Natural killer cell treated with Interleukin-12 subunit alpha and Interleukin-12 subunit beta and Interleukin-15 and Interleukin-18, amount 100 ng/mL, for 72 hours (primary cell): ENCODE measurements around the gene ATP8A2. TPM values are rescaled to one million over a fixed set of nuclear protein-coding genes. Genes with fewer than 3 reads are reported as not detected.

Source experiments
- ATAC-seq, 2 donors: fragments of 150-1000 bp; cut with Tn5 transposase in 1 of 2; sonication (Bioruptor Pico), chemical (Tn5 transposase) in 1 of 2; 2 replicates each; pipeline ENCODE4 v1.10.0; 2021
- DNase-seq: peaks from one replicate; pipeline ENCODE4 v3.0.0; 2022; ENCODE audit warnings: low spot score
- H3K27ac Mint-ChIP-seq, 2 donors: 1 replicate in 1 of 2; 2 replicates in 1 of 2; pipeline ENCODE4 v1.8.0; 2022; ENCODE audit warnings: mixed read lengths in 2 of 2, mild to moderate bottlenecking in 1 of 2, moderate library complexity in 1 of 2
- H3K27me3 Mint-ChIP-seq, 2 donors: 1 replicate in 1 of 2; 2 replicates in 1 of 2; pipeline ENCODE4 v1.8.0; 2022; ENCODE audit warnings: mixed read lengths in 2 of 2
- H3K36me3 Mint-ChIP-seq: one replicate; pipeline ENCODE4 v1.8.0; 2022; ENCODE audit warnings: mixed read lengths
- H3K4me1 Mint-ChIP-seq, 2 donors: 1 replicate in 1 of 2; 2 replicates in 1 of 2; pipeline ENCODE4 v1.8.0; 2022; ENCODE audit warnings: low read depth in 2 of 2, mixed read lengths in 2 of 2, mild to moderate bottlenecking in 1 of 2
- H3K4me3 Mint-ChIP-seq: one replicate; pipeline ENCODE4 v1.8.0; 2022; ENCODE audit warnings: mixed read lengths
- H3K9me3 Mint-ChIP-seq: 2 replicates; pipeline ENCODE4 v1.8.0; 2022; ENCODE audit warnings: mixed read lengths
- total RNA-seq, 2 donors: library from RNA; stranded (reverse); gene quantifications; one replicate each; pipeline ENCODE4 v1.2.3, GENCODE V29; 2022

The ATP8A2 gene
- total RNA-seq, 2 donors from 2014 or later: 0.10 to 0.14 TPM

DNA sequence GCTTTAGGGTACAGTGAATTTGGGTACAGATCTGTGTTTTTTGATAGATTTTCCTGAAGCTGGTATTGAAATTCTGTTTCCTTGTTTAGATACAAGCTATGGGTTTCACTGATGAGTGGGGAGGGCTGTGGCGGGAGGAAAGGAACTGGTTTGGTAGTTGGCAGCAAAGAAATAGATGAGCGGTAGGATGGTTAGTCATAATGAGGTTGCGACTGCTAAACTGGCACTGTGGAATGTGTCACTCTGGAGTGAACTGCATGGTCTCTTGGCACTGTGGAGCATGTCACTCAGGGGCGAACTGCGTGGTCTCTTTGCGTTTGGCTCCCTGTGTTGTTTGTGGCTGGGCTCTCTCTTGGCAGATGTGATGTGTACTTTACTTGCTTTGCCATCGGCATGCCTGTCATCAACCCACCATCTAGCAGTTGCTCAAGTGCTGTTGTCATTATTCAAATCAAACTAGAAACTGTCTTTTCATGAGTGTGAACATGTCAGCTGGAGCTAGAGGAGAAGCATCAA is 82.1 kb downstream of the ATP8A2 start:
- Mint-ChIP-seq H3K4me1 (no peaks in the 10 kb centered on the region), H3K9me3 (no peaks in the 10 kb centered on the region), H3K36me3 (no peaks in the 10 kb centered on the region), H3K4me3 (no peak overlapping the region), H3K27me3 (peaks cover 8 to 24% of the 10 kb centered on the region in 2 donors), H3K27ac (no peak overlapping the region)
- ATAC-seq (no peak), DNase-seq (no peak)

GRCh38 chr13:25455146-25455545 is 83.4 kb downstream of the ATP8A2 start:
- H3K4me3 Mint-ChIP-seq: no peak overlapping the region

GRCh38 chr13:25457566-25457965 is 85.8 kb downstream of the ATP8A2 start:
- no peak for DNase-seq
- H3K4me1 Mint-ChIP-seq: no peaks in the 10 kb centered on the region

More at GRCh38 chr13:25455146-25455545, 83.4 kb downstream of the ATP8A2 start:
- ATAC-seq (no peak), DNase-seq (no peak)
- H3K36me3 Mint-ChIP-seq: no peaks in the 10 kb centered on the region
- H3K9me3 Mint-ChIP-seq: peaks cover 4% of the 10 kb centered on the region
- H3K27me3 Mint-ChIP-seq: peaks cover 13 to 24% of the 10 kb centered on the region in 2 donors
- no peak overlapping the region for H3K27ac Mint-ChIP-seq
- no peaks in the 10 kb centered on the region for H3K4me1 Mint-ChIP-seq

DNA sequence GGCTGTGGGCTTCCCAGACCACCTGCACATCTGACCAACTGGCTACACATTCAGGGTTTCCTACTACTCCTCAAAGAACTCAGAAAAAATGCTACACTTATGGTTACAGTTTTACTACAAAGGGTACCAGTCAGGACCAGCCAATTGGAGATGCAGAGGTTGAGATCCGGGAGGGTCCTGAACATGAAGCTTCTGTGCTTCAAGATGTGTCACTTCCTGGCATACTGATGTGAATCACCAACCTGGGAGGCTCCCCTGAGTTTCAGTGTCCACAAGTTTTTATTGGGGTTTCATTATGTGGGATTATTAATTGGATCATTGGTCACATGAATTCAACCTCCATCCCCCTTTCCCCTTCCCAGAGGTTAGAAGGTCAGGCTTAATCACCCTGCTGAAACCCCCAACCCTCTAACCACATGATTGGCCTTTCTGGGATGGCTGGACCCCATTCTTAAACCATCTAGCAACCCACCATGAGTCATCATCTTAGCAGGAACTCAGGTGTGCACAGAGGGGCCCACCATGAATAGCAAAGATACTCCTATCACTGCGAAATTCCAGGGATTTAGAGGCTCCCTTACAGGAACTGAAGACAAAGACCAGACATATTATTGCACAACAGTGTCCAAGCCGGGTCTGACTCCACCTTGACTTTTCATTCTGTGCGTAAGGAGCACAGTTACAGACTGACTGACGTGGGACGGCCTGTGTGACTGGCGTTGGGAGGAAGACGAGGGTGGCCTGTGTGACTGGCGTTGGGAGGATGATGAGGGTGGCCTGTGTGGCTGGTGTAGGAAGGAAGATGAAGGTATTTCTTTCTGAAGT is 90.7 kb downstream of the ATP8A2 start:
- H3K4me1 Mint-ChIP-seq: no peaks in the 10 kb centered on the region
- H3K9me3 Mint-ChIP-seq: peaks cover 4% of the 10 kb centered on the region
- no peak overlapping the region for H3K4me3 Mint-ChIP-seq
- H3K36me3 Mint-ChIP-seq: no peaks in the 10 kb centered on the region
- no peak for ATAC-seq
- no peak overlapping the region for H3K27ac Mint-ChIP-seq
- no peak for DNase-seq
- peaks cover 23 to 44% of the 10 kb centered on the region in 2 donors for H3K27me3 Mint-ChIP-seq

More at GRCh38 chr13:25457566-25457965, 85.8 kb downstream of the ATP8A2 start:
- Mint-ChIP-seq H3K4me3 (no peak overlapping the region), H3K36me3 (no peaks in the 10 kb centered on the region), H3K9me3 (peaks cover 4% of the 10 kb centered on the region), H3K27me3 (peaks cover 13 to 30% of the 10 kb centered on the region in 2 donors), H3K27ac (no peak overlapping the region)
- no peak for ATAC-seq

- no peak for DNase-seq
- H3K36me3 Mint-ChIP-seq: no peaks in the 10 kb centered on the region
- H3K27ac Mint-ChIP-seq: no peak overlapping the region
- H3K9me3 Mint-ChIP-seq: peaks cover 4% of the 10 kb centered on the region
- no peaks in the 10 kb centered on the region for H3K4me1 Mint-ChIP-seq
- ATAC-seq: no peak
- peaks cover 28 to 44% of the 10 kb centered on the region in 2 donors for H3K27me3 Mint-ChIP-seq
- no peak overlapping the region for H3K4me3 Mint-ChIP-seq
Observed at GRCh38 chr13:25463496-25463895, 91.7 kb downstream of the ATP8A2 start.

DNA sequence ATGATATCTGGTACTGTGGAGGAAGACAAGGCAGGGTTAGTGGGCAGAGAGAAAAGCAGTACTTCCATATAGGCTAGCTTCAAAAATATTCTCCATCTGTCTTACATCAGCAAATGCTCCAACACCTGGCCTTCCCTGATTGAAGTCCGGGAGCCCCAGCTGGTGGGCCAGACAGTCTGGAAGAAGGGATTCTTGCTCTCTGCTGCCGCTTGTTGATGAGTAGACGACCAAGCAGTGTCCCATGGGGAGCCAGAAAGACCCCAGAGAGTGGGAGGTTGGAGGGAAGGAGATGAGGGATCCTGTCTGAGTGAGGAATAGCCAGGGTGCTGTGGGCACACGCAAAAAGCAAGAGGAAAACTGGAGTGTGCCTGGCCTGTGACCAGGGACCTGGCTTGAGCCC is 95.1 kb downstream of the ATP8A2 start:
- H3K9me3 Mint-ChIP-seq: peaks cover 3% of the 10 kb centered on the region
- peaks cover 4% of the 10 kb centered on the region for H3K36me3 Mint-ChIP-seq
- ATAC-seq (no peak), DNase-seq (no peak)
- H3K27ac Mint-ChIP-seq: no peak overlapping the region
- H3K4me1 Mint-ChIP-seq: peaks cover 3 to 4% of the 10 kb centered on the region in 2 donors
- peaks cover 35 to 53% of the 10 kb centered on the region in 2 donors for H3K27me3 Mint-ChIP-seq
- no peak overlapping the region for H3K4me3 Mint-ChIP-seq

- Mint-ChIP-seq H3K27ac (no peak overlapping the region), H3K36me3 (peaks cover 4% of the 10 kb centered on the region), H3K9me3 (peaks cover 3% of the 10 kb centered on the region), H3K27me3 (peaks cover 33 to 50% of the 10 kb centered on the region in 2 donors), H3K4me3 (no peak overlapping the region), H3K4me1 (peaks cover 3 to 4% of the 10 kb centered on the region in 2 donors)
- peak; percentile 46 to 67 for ATAC-seq
- DNase-seq: no peak
Observed at GRCh38 chr13:25468325-25469168, 96.8 kb downstream of the ATP8A2 start.

GRCh38 chr13:25469169-25469525 is 97.4 kb downstream of the ATP8A2 start:
- DNase-seq (no peak), ATAC-seq (peak in 1 of 2 donors; percentile 13)
- H3K27me3 Mint-ChIP-seq: peaks cover 33 to 44% of the 10 kb centered on the region in 2 donors
- H3K36me3 Mint-ChIP-seq: peaks cover 4% of the 10 kb centered on the region
- H3K4me3 Mint-ChIP-seq: no peak overlapping the region
- peaks cover 3% of the 10 kb centered on the region for H3K9me3 Mint-ChIP-seq
- peaks cover 3 to 4% of the 10 kb centered on the region in 2 donors for H3K4me1 Mint-ChIP-seq
- no peak overlapping the region for H3K27ac Mint-ChIP-seq

- H3K36me3 Mint-ChIP-seq: peaks cover 4% of the 10 kb centered on the region
- H3K4me3 Mint-ChIP-seq: no peak overlapping the region
- DNase-seq: no peak
- H3K9me3 Mint-ChIP-seq: peaks cover 3% of the 10 kb centered on the region
- H3K27ac Mint-ChIP-seq: no peak overlapping the region
- ATAC-seq: no peak
- H3K4me1 Mint-ChIP-seq: peaks cover 3 to 4% of the 10 kb centered on the region in 2 donors
- H3K27me3 Mint-ChIP-seq: peaks cover 16 to 31% of the 10 kb centered on the region in 2 donors
Observed at GRCh38 chr13:25473864-25474263, 102.1 kb downstream of the ATP8A2 start.

GRCh38 chr13:25478186-25478585 is 106.4 kb downstream of the ATP8A2 start:
- H3K4me3 Mint-ChIP-seq: no peak overlapping the region
- no peaks in the 10 kb centered on the region for H3K9me3 Mint-ChIP-seq
- no peak for DNase-seq
- ATAC-seq: no peak
- H3K27ac Mint-ChIP-seq: no peak overlapping the region
- H3K4me1 Mint-ChIP-seq: no peaks in the 10 kb centered on the region
- no peaks in the 10 kb centered on the region for H3K36me3 Mint-ChIP-seq
- peaks cover 6 to 16% of the 10 kb centered on the region in 2 donors for H3K27me3 Mint-ChIP-seq

- Mint-ChIP-seq H3K9me3 (no peaks in the 10 kb centered on the region), H3K4me1 (no peaks in the 10 kb centered on the region), H3K36me3 (no peaks in the 10 kb centered on the region), H3K27me3 (peaks cover 19 to 40% of the 10 kb centered on the region in 2 donors), H3K4me3 (no peak overlapping the region), H3K27ac (no peak overlapping the region)
- no peak for DNase-seq
- ATAC-seq: no peak
Observed at GRCh38 chr13:25489238-25489637, 117.5 kb downstream of the ATP8A2 start.

DNA sequence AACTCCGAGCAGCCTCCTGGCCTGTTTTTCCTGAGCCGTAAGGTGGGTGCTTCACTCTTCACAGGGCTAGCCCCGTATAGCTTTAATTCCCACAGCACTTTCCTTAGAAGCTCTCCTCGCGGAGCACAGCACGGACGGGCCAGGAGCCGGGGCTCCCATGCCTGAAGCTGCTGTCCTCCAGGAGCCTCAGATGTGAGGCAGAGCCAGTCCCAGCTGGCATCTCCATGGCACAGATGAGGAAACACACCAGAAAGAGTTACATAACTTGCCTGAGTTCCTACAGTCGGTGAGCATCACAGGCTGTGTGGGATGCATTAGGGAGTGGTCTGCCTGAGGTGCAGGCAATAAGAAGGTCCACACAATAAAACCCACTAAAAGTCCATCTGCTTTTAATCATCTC is 118.5 kb downstream of the ATP8A2 start:
- H3K27me3 Mint-ChIP-seq: peaks cover 22 to 48% of the 10 kb centered on the region in 2 donors
- H3K4me3 Mint-ChIP-seq: no peak overlapping the region
- no peaks in the 10 kb centered on the region for H3K4me1 Mint-ChIP-seq
- no peak overlapping the region for H3K27ac Mint-ChIP-seq
- DNase-seq (no peak), ATAC-seq (no peak)
- no peaks in the 10 kb centered on the region for H3K9me3 Mint-ChIP-seq
- no peaks in the 10 kb centered on the region for H3K36me3 Mint-ChIP-seq

- Mint-ChIP-seq H3K27me3 (peaks cover 19 to 40% of the 10 kb centered on the region in 2 donors), H3K4me3 (no peak overlapping the region), H3K4me1 (no peaks in the 10 kb centered on the region), H3K27ac (no peak overlapping the region), H3K36me3 (no peaks in the 10 kb centered on the region), H3K9me3 (no peaks in the 10 kb centered on the region)
- DNase-seq (no peak), ATAC-seq (no peak)
Observed at GRCh38 chr13:25493931-25494640, 122.3 kb downstream of the ATP8A2 start.
